HepG2 (cell line): ENCODE data around the gene CNTN2. TPM values are rescaled to one million over a fixed set of nuclear protein-coding genes. Genes with fewer than 3 reads are reported as not detected.

ENCODE experiments used
- ATAC-seq: fragments of 200-7000 bp; cut with Tn5 transposase; 3 replicates; pipeline ENCODE4 v1.9.1; 2020; ENCODE audit warnings: mild to moderate bottlenecking, moderate library complexity
- BruUV-seq: library from RNA; stranded (reverse); fragments of 400-500 nt; replicated peaks from 2 replicates; lab custom pipeline; 2021; lab: Mats Ljungman, UMichigan
- CTCF ChIA-PET: fragments of 300-600 bp; formaldehyde crosslinking; extraction: SDS; loops from one replicate; lab custom pipeline; 2021; ENCODE audit warnings: low total read pairs, inconsistent platforms, low intra/inter-chr PET ratio; lab: Yijun Ruan, JAX
- POLR2A ChIA-PET: fragments of 350-600 bp; sonication (Branson Sonifier 250); formaldehyde crosslinking; loops from one replicate; lab custom pipeline; 2020; ENCODE audit warnings: antibody characterized with exemption, inconsistent platforms; lab: Yijun Ruan, JAX
- DNase-seq: peaks from one replicate; pipeline ENCODE4 v3.0.0-alpha.2; 2015; ENCODE audit warnings: low spot score
- FAIRE-seq: peaks from 3 replicates; lab custom pipeline; 2011; peaks lifted over from hg19 to GRCh38; lab: Jason Lieb, UNC
- H2AFZ ChIP-seq: one replicate; pipeline ENCODE4 v1.6.1; 2011; ENCODE audit warnings: low read length, inconsistent platforms
- H3K27ac ChIP-seq: fragments of 300-600 bp; 3 replicates; pipeline ENCODE4 v1.8.0; 2011; ENCODE audit warnings: mixed run types, mild to moderate bottlenecking, mixed read lengths, low read length, inconsistent platforms; ENCODE audit not compliant: insufficient read depth; ENCODE audit errors: extremely low read length
- H3K27me3 ChIP-seq, 2 experiments: fragments of 200-600 bp in 1 of 2; 2 replicates in 1 of 2; 3 replicates in 1 of 2; pipeline versions ENCODE4 v1.6.0 to v1.8.0; 2011; ENCODE audit warnings: low read length in 2 of 2, mild to moderate bottlenecking in 2 of 2, moderate library complexity in 2 of 2, inconsistent platforms in 1 of 2; ENCODE audit not compliant: insufficient read depth in 2 of 2, control insufficient read depth in 1 of 2
- H3K36me3 ChIP-seq, 2 experiments: fragments of 200-600 bp in 1 of 2; replicated peaks in 1 of 2; 2 replicates in 1 of 2; 3 replicates in 1 of 2; pipeline versions ENCODE4 v1.5.1 to v1.8.0; 2011; ENCODE audit warnings: low read length in 2 of 2, inconsistent platforms in 1 of 2; ENCODE audit not compliant: insufficient read depth in 2 of 2, control insufficient read depth in 1 of 2
- H3K4me1 ChIP-seq: 2 replicates; pipeline ENCODE4 v1.5.1; 2012; ENCODE audit warnings: low read length, inconsistent platforms; ENCODE audit not compliant: insufficient read depth
- H3K4me2 ChIP-seq: 2 replicates; pipeline ENCODE4 v1.6.0; 2011; ENCODE audit warnings: low read depth, low read length, inconsistent platforms
- H3K4me3 ChIP-seq, 3 experiments: fragments of 200-600 bp in 1 of 3; sonication (generic), shearing (Covaris generic) in 1 of 3; replicated peaks in 1 of 3; 2 replicates each; pipeline ENCODE4 v1.5.1; 2011 to 2016; ENCODE audit warnings: low read length in 3 of 3, inconsistent platforms in 2 of 3, low read depth in 2 of 3, mild to moderate bottlenecking in 2 of 3, control low read depth in 1 of 3, mixed read lengths in 1 of 3; ENCODE audit not compliant: insufficient read depth in 1 of 3
- H3K79me2 ChIP-seq: one replicate; pipeline ENCODE4 v1.6.1; 2011; ENCODE audit warnings: low read length, inconsistent platforms; ENCODE audit not compliant: insufficient read depth
- H3K9ac ChIP-seq: 2 replicates; pipeline ENCODE4 v1.6.0; 2011; ENCODE audit warnings: mild to moderate bottlenecking, low read depth, low read length, inconsistent platforms; ENCODE audit not compliant: insufficient read depth
- H3K9me3 ChIP-seq: 2 replicates; pipeline ENCODE4 v1.5.1; 2012; ENCODE audit warnings: mild to moderate bottlenecking, low read length
- H4K20me1 ChIP-seq: 2 replicates; pipeline ENCODE4 v1.6.0; 2011; ENCODE audit warnings: inconsistent platforms, mild to moderate bottlenecking, low read length, moderate library complexity; ENCODE audit not compliant: insufficient read depth
- DR1 ChIP-seq: sonication (generic); formaldehyde crosslinking; IDR thresholded peaks from 2 replicates; pipeline ENCODE4 v1.8.0; 2021; ENCODE audit warnings: mild to moderate bottlenecking, missing genetic modification reagents, inconsistent platforms
- HDAC2 ChIP-seq: sonication (generic); formaldehyde crosslinking; IDR thresholded peaks from 2 replicates; pipeline ENCODE4 v1.4.0; 2020; ENCODE audit warnings: missing genetic modification reagents
- KMT2B ChIP-seq: IDR thresholded peaks from 2 replicates; pipeline ENCODE4 v1.6.1; 2016; ENCODE audit warnings: missing genetic modification reagents, missing compliant biosample characterization
- MED8 ChIP-seq: sonication (generic); formaldehyde crosslinking; IDR thresholded peaks from 2 replicates; pipeline ENCODE4 v1.8.1; 2023; ENCODE audit warnings: mild to moderate bottlenecking, missing genetic modification reagents; ENCODE audit not compliant: insufficient replicate concordance
- POLR2AphosphoS2 ChIP-seq: IDR thresholded peaks from 2 replicates; pipeline ENCODE4 v1.6.1; 2011; ENCODE audit warnings: low read depth, low read length, improper control_type of control experiment
- SP4 ChIP-seq: sonication (generic); formaldehyde crosslinking; IDR thresholded peaks from 2 replicates; pipeline ENCODE4 v1.8.1; 2023; ENCODE audit warnings: mild to moderate bottlenecking, missing genetic modification reagents
- WIZ ChIP-seq: sonication (generic); formaldehyde crosslinking; IDR thresholded peaks from 2 replicates; pipeline ENCODE4 v1.5.1; 2020; ENCODE audit warnings: mild to moderate bottlenecking, missing genetic modification reagents
- ZNF124 ChIP-seq: sonication (generic); formaldehyde crosslinking; IDR thresholded peaks from 2 replicates; pipeline ENCODE4 v1.4.0; 2020; ENCODE audit warnings: missing genetic modification reagents
- ZNF383 ChIP-seq: sonication (generic); formaldehyde crosslinking; IDR thresholded peaks from 2 replicates; pipeline ENCODE4 v1.4.0; 2020; ENCODE audit warnings: missing genetic modification reagents, mild to moderate bottlenecking, borderline replicate concordance
- ZNF709 ChIP-seq: sonication (generic); formaldehyde crosslinking; IDR thresholded peaks from 2 replicates; pipeline ENCODE4 v1.5.0; 2020; ENCODE audit warnings: mild to moderate bottlenecking, missing genetic modification reagents
- WGBS: methylation state at CpG from one replicate; pipeline ENCODE4 v1.1.6; 2017; ENCODE audit warnings: low lambda C conversion rate; 5-methylcytosine and 5-hydroxymethylcytosine counted together
- in situ Hi-C: cut with HindIII; loops from 2 replicates; pipeline ENCODE4 v1.10.0; 2017; ENCODE audit warnings: low pct_unique_long_range_greater_than_20kb; ENCODE audit not compliant: extremely low pct_ligation_motif_present
- intact Hi-C: fragments of 100-400 bp; cut with micrococcal nuclease; formaldehyde crosslinking; loops from one replicate; pipeline ENCODE4 v1.10.0; 2022; ENCODE audit not compliant: unreplicated experiment
- polyA plus RNA-seq, 8 experiments: library from polyadenylated mRNA; depleted of rRNA in 3 of 8; stranded (reverse) in 7 of 8; unstranded in 1 of 8; fragments of >200 nt; fragmentation: Illumina TruSeq in 4 of 8; extraction: Trizol in 4 of 8; gene quantifications; 2 replicates each; pipeline versions ENCODE4 v1.2.1 to v1.2.3, GENCODE V29; 2011 to 2016; ENCODE audit warnings: low read depth in 4 of 8, missing spikeins in 1 of 8, mixed read lengths in 1 of 8; ENCODE audit not compliant: insufficient read depth in 1 of 8
- total RNA-seq, 5 experiments: library from RNA; depleted of rRNA; stranded (reverse); fragments of >200 nt; fragmentation: Illumina TruSeq; extraction: Trizol; gene quantifications; 2 replicates each; pipeline ENCODE4 v1.2.3, GENCODE V29; 2016; ENCODE audit warnings: low read depth in 1 of 5
- TF ChIP-seq, protein P1 (sequence below): sonication (generic); formaldehyde crosslinking; IDR thresholded peaks from 2 replicates; pipeline ENCODE4 v1.4.0; 2020; ENCODE audit warnings: low read depth, missing genetic modification reagents
- TF ChIP-seq, protein P2 (sequence below): sonication (generic); formaldehyde crosslinking; IDR thresholded peaks from 2 replicates; pipeline ENCODE4 v1.8.0; 2022; ENCODE audit warnings: missing genetic modification reagents, mild to moderate bottlenecking, moderate library complexity, borderline replicate concordance
- TF ChIP-seq, protein P3 (sequence below): sonication (generic); formaldehyde crosslinking; IDR thresholded peaks from 2 replicates; pipeline ENCODE4; 2020; ENCODE audit warnings: missing genetic modification reagents, mild to moderate bottlenecking, borderline replicate concordance

The CNTN2 gene
- total and polyA plus RNA-seq, 2 of the 13 experiments (the other 11 are each of a cell fraction or from before 2014, with no cell fraction given), result not detected

DNA sequence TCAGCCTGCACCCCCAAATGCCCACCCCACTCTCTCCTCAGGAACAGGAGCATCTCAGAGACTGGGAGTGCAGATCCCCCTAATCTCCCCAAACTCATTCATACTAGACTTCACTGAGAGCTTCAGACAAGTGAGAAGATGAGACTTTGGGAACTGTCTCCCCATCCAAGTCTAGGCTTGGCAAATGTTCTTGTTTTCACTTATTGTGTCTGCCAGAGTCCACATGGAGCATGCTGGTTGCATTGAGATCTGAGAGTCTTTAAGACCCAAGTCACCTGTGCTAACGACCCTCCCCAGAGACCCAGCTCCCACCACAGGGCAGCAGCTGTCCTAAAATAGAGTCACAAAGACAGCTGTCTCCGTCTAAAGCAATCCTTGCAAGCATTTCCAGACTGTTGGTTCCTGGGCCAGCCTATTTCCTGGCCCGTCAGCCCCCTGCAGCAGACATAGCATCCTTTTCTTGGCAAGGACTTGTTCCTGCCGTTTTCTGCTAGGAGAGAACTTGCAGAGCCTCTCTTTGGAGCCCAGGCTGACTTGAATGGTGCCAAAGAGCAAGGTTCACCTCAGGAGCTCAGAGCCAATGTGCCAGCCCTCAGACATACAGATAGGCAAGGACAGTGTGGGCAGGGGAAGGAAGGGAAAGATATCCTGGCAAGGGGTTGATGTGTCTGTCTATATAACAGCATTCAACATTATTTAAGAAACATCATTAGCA, 1.9 kb upstream of the CNTN2 start:
- Histone ChIP-seq H2AFZ (no peak overlapping the region), H4K20me1 (no peaks in the 10 kb centered on the region), H3K4me2 (no peak overlapping the region), H3K9me3 (no peaks in the 10 kb centered on the region), H3K27ac (no peak overlapping the region), H3K4me3 (no peak overlapping the region), H3K36me3 (no peaks in the 10 kb centered on the region), H3K4me1 (0 out of 2 replicates have a peak, but pooled peaks cover 11% of the 10 kb centered on the region), H3K9ac (no peak overlapping the region), H3K79me2 (no peaks in the 10 kb centered on the region), H3K27me3 (peaks cover 1 to 29% of the 10 kb centered on the region in 2 experiments; a peak in 3 of 5 replicates)
- 3% methylated on average over 3 of the region's 4 CpGs for WGBS
- BruUV-seq, result no TSS peak
- no peak for FAIRE-seq
- ChIA-PET CTCF (no interaction called here), POLR2A (no interaction called here)
- intact Hi-C loops, result no loop called here
- DNase-seq, result no peak
- in situ Hi-C loops, result no loop called here
- ATAC-seq, result no peak
- TF ChIP-seq KMT2B, result no peak
- TF ChIP-seq ZNF124 (CRISPR knock-in tag), result no peak
- TF ChIP-seq ZNF383 (CRISPR knock-in tag), result no peak
- TF ChIP-seq, protein P1, sequence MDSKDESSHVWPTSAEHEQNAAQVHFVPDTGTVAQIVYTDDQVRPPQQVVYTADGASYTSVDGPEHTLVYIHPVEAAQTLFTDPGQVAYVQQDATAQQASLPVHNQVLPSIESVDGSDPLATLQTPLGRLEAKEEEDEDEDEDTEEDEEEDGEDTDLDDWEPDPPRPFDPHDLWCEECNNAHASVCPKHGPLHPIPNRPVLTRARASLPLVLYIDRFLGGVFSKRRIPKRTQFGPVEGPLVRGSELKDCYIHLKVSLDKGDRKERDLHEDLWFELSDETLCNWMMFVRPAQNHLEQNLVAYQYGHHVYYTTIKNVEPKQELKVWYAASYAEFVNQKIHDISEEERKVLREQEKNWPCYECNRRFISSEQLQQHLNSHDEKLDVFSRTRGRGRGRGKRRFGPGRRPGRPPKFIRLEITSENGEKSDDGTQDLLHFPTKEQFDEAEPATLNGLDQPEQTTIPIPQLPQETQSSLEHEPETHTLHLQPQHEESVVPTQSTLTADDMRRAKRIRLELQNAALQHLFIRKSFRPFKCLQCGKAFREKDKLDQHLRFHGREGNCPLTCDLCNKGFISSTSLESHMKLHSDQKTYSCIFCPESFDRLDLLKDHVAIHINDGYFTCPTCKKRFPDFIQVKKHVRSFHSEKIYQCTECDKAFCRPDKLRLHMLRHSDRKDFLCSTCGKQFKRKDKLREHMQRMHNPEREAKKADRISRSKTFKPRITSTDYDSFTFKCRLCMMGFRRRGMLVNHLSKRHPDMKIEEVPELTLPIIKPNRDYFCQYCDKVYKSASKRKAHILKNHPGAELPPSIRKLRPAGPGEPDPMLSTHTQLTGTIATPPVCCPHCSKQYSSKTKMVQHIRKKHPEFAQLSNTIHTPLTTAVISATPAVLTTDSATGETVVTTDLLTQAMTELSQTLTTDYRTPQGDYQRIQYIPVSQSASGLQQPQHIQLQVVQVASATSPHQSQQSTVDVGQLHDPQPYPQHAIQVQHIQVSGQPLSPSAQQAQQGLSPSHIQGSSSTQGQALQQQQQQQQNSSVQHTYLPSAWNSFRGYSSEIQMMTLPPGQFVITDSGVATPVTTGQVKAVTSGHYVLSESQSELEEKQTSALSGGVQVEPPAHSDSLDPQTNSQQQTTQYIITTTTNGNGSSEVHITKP (CRISPR knock-in tag), result no peak
- TF ChIP-seq SP4 (CRISPR knock-in tag), result no peak
- no peak for TF ChIP-seq ZNF709 (CRISPR knock-in tag)
- TF ChIP-seq MED8 (CRISPR knock-in tag), result no peak
- TF ChIP-seq WIZ, result no peak
- no peak for TF ChIP-seq POLR2AphosphoS2
- TF ChIP-seq, protein P2, sequence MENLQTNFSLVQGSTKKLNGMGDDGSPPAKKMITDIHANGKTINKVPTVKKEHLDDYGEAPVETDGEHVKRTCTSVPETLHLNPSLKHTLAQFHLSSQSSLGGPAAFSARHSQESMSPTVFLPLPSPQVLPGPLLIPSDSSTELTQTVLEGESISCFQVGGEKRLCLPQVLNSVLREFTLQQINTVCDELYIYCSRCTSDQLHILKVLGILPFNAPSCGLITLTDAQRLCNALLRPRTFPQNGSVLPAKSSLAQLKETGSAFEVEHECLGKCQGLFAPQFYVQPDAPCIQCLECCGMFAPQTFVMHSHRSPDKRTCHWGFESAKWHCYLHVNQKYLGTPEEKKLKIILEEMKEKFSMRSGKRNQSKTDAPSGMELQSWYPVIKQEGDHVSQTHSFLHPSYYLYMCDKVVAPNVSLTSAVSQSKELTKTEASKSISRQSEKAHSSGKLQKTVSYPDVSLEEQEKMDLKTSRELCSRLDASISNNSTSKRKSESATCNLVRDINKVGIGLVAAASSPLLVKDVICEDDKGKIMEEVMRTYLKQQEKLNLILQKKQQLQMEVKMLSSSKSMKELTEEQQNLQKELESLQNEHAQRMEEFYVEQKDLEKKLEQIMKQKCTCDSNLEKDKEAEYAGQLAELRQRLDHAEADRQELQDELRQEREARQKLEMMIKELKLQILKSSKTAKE, result no peak
- TF ChIP-seq, protein P3, sequence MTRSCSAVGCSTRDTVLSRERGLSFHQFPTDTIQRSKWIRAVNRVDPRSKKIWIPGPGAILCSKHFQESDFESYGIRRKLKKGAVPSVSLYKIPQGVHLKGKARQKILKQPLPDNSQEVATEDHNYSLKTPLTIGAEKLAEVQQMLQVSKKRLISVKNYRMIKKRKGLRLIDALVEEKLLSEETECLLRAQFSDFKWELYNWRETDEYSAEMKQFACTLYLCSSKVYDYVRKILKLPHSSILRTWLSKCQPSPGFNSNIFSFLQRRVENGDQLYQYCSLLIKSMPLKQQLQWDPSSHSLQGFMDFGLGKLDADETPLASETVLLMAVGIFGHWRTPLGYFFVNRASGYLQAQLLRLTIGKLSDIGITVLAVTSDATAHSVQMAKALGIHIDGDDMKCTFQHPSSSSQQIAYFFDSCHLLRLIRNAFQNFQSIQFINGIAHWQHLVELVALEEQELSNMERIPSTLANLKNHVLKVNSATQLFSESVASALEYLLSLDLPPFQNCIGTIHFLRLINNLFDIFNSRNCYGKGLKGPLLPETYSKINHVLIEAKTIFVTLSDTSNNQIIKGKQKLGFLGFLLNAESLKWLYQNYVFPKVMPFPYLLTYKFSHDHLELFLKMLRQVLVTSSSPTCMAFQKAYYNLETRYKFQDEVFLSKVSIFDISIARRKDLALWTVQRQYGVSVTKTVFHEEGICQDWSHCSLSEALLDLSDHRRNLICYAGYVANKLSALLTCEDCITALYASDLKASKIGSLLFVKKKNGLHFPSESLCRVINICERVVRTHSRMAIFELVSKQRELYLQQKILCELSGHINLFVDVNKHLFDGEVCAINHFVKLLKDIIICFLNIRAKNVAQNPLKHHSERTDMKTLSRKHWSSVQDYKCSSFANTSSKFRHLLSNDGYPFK (CRISPR knock-in tag), result no peak
- TF ChIP-seq DR1, result no peak
- no peak for TF ChIP-seq HDAC2 (CRISPR knock-in tag)
